Endothelial cell of umbilical vein (primary cell): ENCODE measurements around the gene CRTAP. TPM values are rescaled to one million over a fixed set of nuclear protein-coding genes. Genes with fewer than 3 reads are reported as not detected.
A peak's percentile ranks its signal among the peaks of the same experiment; 100 is the strongest.

Source experiments
- BruUV-seq: library from RNA; stranded (reverse); fragments of 400-500 nt; replicated peaks from 2 replicates; lab custom pipeline; 2021; lab: Mats Ljungman, UMichigan
- CTCF ChIA-PET: fragments of 300-600, 350-600 bp; sonication (Branson Sonifier 250); formaldehyde crosslinking; loops from one replicate; lab custom pipeline; 2021; ENCODE audit warnings: antibody characterized with exemption, inconsistent platforms; lab: Charles Lee
- POLR2A ChIA-PET: fragments of 300-600, 350-600 bp; sonication (Branson Sonifier 250); formaldehyde crosslinking; loops from one replicate; lab custom pipeline; 2021; ENCODE audit warnings: antibody characterized with exemption, inconsistent platforms; lab: Charles Lee
- DNase-seq: peaks from one replicate; pipeline ENCODE4 v3.0.0-alpha.2; 2011; ENCODE audit warnings: low read depth, low spot score
- FAIRE-seq: peaks from 2 replicates; lab custom pipeline; 2011; peaks lifted over from hg19 to GRCh38; lab: Jason Lieb, UNC
- H2AFZ ChIP-seq: 2 replicates; pipeline ENCODE4 v1.6.0; 2012; ENCODE audit warnings: low read depth, low read length, control low read depth, inconsistent platforms
- H3K27ac ChIP-seq: 2 replicates; pipeline ENCODE4 v1.5.1; 2011; ENCODE audit warnings: low read depth, mild to moderate bottlenecking, control low read depth, low read length, moderate library complexity; ENCODE audit not compliant: insufficient read depth
- H3K27me3 ChIP-seq, 2 experiments: 2 replicates each; pipeline versions ENCODE4 v1.6.0 to v1.6.1; 2011; ENCODE audit warnings: low read length in 2 of 2, mixed read lengths in 1 of 2; ENCODE audit not compliant: control insufficient read depth in 2 of 2, insufficient read depth in 2 of 2
- H3K36me3 ChIP-seq, 2 experiments: 2 replicates in 1 of 2; 3 replicates in 1 of 2; pipeline ENCODE4 v1.5.1; 2011; ENCODE audit warnings: low read length in 2 of 2, mild to moderate bottlenecking in 1 of 2, moderate library complexity in 1 of 2; ENCODE audit not compliant: control insufficient read depth in 2 of 2, insufficient read depth in 2 of 2; ENCODE audit errors: extremely low read depth in 1 of 2
- H3K4me1 ChIP-seq: 3 replicates; pipeline ENCODE4 v1.5.1; 2011; ENCODE audit warnings: mild to moderate bottlenecking, low read length; ENCODE audit not compliant: control insufficient read depth, insufficient read depth; ENCODE audit errors: extremely low read depth
- H3K4me2 ChIP-seq: 2 replicates; pipeline ENCODE4 v1.6.1; 2011; ENCODE audit warnings: low read length, control low read depth, mixed read lengths; ENCODE audit not compliant: insufficient read depth
- H3K4me3 ChIP-seq, 3 experiments: fragments of 200-600 bp in 1 of 3; sonication (generic), shearing (Covaris generic) in 1 of 3; replicated peaks in 1 of 3; 2 replicates each; pipeline ENCODE4 v1.5.1; 2011 to 2016; ENCODE audit warnings: control low read depth in 3 of 3, low read length in 3 of 3, mild to moderate bottlenecking in 2 of 3, inconsistent platforms in 1 of 3, low read depth in 1 of 3, moderate library complexity in 1 of 3; ENCODE audit not compliant: insufficient read depth in 1 of 3
- H3K79me2 ChIP-seq: 2 replicates; pipeline ENCODE4 v1.6.0; 2012; ENCODE audit warnings: low read length, inconsistent platforms; ENCODE audit not compliant: control insufficient read depth, insufficient read depth
- H3K9ac ChIP-seq: replicated peaks from 2 replicates; pipeline ENCODE3; 2011; ENCODE audit warnings: low read length, control low read depth; ENCODE audit not compliant: insufficient read depth; ENCODE audit errors: extremely low read depth
- H3K9me1 ChIP-seq: replicated peaks from 3 replicates; pipeline ENCODE4 v1.6.0; 2011; ENCODE audit warnings: mild to moderate bottlenecking, low read length; ENCODE audit not compliant: control insufficient read depth, insufficient read depth; ENCODE audit errors: extremely low read depth
- H3K9me3 ChIP-seq: replicated peaks from 2 replicates; pipeline ENCODE4 v1.5.1; 2012; ENCODE audit warnings: low read length, inconsistent platforms; ENCODE audit not compliant: control insufficient read depth, insufficient read depth
- H4K20me1 ChIP-seq: replicated peaks from 2 replicates; pipeline ENCODE3; 2011; ENCODE audit warnings: mild to moderate bottlenecking, low read length; ENCODE audit not compliant: control insufficient read depth, insufficient read depth; ENCODE audit errors: extremely low read depth
- FOS ChIP-seq: IDR thresholded peaks from 2 replicates; pipeline ENCODE4 v1.6.1; 2011; ENCODE audit warnings: mild to moderate bottlenecking, low read length, moderate library complexity, borderline replicate concordance; ENCODE audit not compliant: insufficient read depth
- GATA2 ChIP-seq: IDR thresholded peaks from 2 replicates; pipeline ENCODE4 v1.7.0; 2011; ENCODE audit warnings: low read depth, mild to moderate bottlenecking, moderate library complexity, mixed read lengths, low read length; ENCODE audit not compliant: insufficient read length, insufficient read depth
- POLR2A ChIP-seq: IDR thresholded peaks from 2 replicates; pipeline ENCODE4 v1.6.1; 2012; ENCODE audit warnings: low read depth, mild to moderate bottlenecking, control low read depth, low read length
- POLR2AphosphoS5 ChIP-seq: IDR thresholded peaks from 2 replicates; pipeline ENCODE4 v1.6.1; 2012; ENCODE audit warnings: low read depth, mild to moderate bottlenecking, control low read depth, low read length, moderate library complexity; ENCODE audit not compliant: insufficient read depth
- dilution Hi-C: fragments of 300-500 bp; cut with MboI; formaldehyde crosslinking; loops from one replicate; pipeline ENCODE4 v1.15.0; 2019; ENCODE audit warnings: low sequenced_read_pairs; ENCODE audit not compliant: extremely low pct_ligation_motif_present
- intact Hi-C: fragments of 100-400 bp; cut with micrococcal nuclease; formaldehyde crosslinking; loops from one replicate; pipeline ENCODE4 v1.10.0; 2022
- polyA plus RNA-seq, 4 experiments: library from polyadenylated mRNA; depleted of rRNA in 3 of 4; stranded (reverse) in 3 of 4; unstranded in 1 of 4; fragments of >200 nt; gene quantifications; 2 replicates each; pipeline versions ENCODE4 v1.2.1 to v1.2.3, GENCODE V29; 2011 to 2012; ENCODE audit warnings: missing spikeins in 1 of 4
- total RNA-seq: library from RNA; stranded (reverse); gene quantifications from 2 replicates; pipeline ENCODE4 v1.2.3, GENCODE V29; 2021
- TF ChIP-seq, protein P1 (sequence below), 2 donors: IDR thresholded peaks; 1 replicate in 1 of 2; 2 replicates in 1 of 2; pipeline ENCODE4 v1.5.1; 2011; ENCODE audit warnings: low read length in 2 of 2, mild to moderate bottlenecking in 2 of 2, moderate library complexity in 2 of 2, control low read depth in 1 of 2, inconsistent platforms in 1 of 2, low read depth in 1 of 2; ENCODE audit not compliant: insufficient read depth in 1 of 2; ENCODE audit errors: extremely low read depth in 1 of 2
- TF ChIP-seq, protein P2 (sequence below): IDR thresholded peaks from 2 replicates; pipeline ENCODE4 v1.6.1; 2011; ENCODE audit not compliant: insufficient read depth, insufficient read length

The CRTAP gene
- total and polyA plus RNA-seq, 2 donors (not counting 3 experiments of a cell fraction or from before 2014, with no cell fraction given): 204 to 213 TPM

DNA sequence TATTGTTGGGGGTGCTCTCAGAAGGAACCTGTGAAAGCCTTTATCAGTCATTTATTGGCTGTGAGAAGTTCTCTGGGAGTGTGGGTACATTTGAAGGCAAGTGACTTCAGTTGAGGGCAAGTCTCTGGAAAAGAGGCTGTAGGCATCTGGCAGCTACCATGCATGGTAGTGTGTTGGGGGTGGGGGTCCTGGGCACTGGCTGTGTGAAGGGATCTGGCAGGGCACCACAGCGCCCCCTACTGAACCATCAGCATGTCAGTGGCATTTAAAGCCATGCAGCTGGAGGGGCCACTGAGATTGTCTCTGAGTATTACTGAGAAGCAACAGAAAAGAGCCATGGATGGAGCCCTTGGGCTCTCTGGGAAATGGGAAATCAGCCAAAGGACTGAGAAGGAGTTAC is 30.6 kb downstream of the CRTAP start:
- TF ChIP-seq GATA2: no peak
- TF ChIP-seq, protein P1, sequence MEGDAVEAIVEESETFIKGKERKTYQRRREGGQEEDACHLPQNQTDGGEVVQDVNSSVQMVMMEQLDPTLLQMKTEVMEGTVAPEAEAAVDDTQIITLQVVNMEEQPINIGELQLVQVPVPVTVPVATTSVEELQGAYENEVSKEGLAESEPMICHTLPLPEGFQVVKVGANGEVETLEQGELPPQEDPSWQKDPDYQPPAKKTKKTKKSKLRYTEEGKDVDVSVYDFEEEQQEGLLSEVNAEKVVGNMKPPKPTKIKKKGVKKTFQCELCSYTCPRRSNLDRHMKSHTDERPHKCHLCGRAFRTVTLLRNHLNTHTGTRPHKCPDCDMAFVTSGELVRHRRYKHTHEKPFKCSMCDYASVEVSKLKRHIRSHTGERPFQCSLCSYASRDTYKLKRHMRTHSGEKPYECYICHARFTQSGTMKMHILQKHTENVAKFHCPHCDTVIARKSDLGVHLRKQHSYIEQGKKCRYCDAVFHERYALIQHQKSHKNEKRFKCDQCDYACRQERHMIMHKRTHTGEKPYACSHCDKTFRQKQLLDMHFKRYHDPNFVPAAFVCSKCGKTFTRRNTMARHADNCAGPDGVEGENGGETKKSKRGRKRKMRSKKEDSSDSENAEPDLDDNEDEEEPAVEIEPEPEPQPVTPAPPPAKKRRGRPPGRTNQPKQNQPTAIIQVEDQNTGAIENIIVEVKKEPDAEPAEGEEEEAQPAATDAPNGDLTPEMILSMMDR (IDR thresholded peaks at IDR 0.05; ENCODE audit: extremely low read depth in 1 of 2, insufficient read depth in 1 of 2, low read depth in 1 of 2, low read length in 2 of 2): peak; percentile 26 to 40
- no peak for DNase-seq
- Histone ChIP-seq H3K79me2 (no peaks in the 10 kb centered on the region), H3K36me3 (peaks cover 5 to 10% of the 10 kb centered on the region in 2 experiments), H4K20me1 (no peaks in the 10 kb centered on the region), H3K4me2 (no peak overlapping the region), H3K4me3 (no peak overlapping the region), H3K9me1 (no peaks in the 10 kb centered on the region), H2AFZ (no peak overlapping the region), H3K27ac (no peak overlapping the region), H3K4me1 (peaks cover 3% of the 10 kb centered on the region), H3K9me3 (no peaks in the 10 kb centered on the region), H3K9ac (no peak overlapping the region), H3K27me3 (no peaks in the 10 kb centered on the region)
- dilution Hi-C loops: no loop called here
- ChIA-PET CTCF (interaction anchor here (0.8 to 3.8 kb wide), 4 partner anchors 9 to 228 kb away, joined by 3 to 18 read pairs (median 4); no protein-coding TSS in a partner anchor), POLR2A (no interaction called here)
- no TSS peak for BruUV-seq
- intact Hi-C loops: no loop called here
- no peak for FAIRE-seq

DNA sequence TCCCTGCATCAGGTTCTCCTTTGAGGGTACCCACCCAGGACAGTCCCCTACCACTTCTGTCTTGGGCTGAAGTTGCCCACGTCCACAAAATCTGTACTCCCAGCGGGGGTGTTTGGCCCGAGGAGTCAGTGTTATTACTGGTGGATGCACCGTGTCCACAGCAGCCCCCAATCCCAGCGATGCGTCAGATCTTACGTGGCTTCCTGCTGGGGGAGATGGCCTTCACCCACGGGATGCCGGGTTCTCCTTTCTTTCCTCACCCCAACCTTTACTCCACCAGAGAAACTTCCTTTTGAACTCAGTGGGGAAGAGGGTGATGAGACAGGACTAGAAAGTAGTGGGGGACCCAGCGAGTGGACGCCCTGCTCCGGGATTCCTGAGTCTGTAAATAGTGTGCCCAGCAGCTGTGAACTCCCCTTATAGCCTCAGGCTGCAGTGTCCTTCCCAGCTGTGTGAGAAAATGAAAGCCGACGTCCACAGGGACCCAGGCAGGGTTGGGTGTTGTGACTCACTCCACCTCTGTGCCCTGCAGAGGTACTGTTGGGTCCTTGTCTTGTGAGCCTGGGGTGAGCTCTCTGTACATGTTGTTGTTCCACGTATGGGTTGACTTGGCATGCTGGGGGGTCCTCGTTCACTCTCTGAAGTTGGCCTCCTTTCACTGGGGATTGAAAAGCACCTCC is 31.5 kb downstream of the CRTAP start:
- TF ChIP-seq POLR2AphosphoS5 (no peak), GATA2 (no peak), POLR2A (no peak), FOS (no peak)
- TF ChIP-seq, protein P1 (IDR thresholded peaks at IDR 0.05; ENCODE audit: extremely low read depth in 1 of 2, insufficient read depth in 1 of 2, low read depth in 1 of 2, low read length in 2 of 2): no peak
- TF ChIP-seq, protein P2, sequence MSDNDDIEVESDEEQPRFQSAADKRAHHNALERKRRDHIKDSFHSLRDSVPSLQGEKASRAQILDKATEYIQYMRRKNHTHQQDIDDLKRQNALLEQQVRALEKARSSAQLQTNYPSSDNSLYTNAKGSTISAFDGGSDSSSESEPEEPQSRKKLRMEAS: no peak
- no peak for FAIRE-seq
- dilution Hi-C loops: no loop called here
- no peaks in the 10 kb centered on the region for H3K79me2 ChIP-seq
- no peak overlapping the region for H3K9ac ChIP-seq
- DNase-seq: no peak
- H3K27ac ChIP-seq: no peak overlapping the region
- no TSS peak for BruUV-seq
- H3K9me3 ChIP-seq: no peaks in the 10 kb centered on the region
- H3K4me2 ChIP-seq: no peak overlapping the region
- peaks cover 5 to 10% of the 10 kb centered on the region in 2 experiments for H3K36me3 ChIP-seq
- POLR2A ChIA-PET: no interaction called here
- H4K20me1 ChIP-seq: no peaks in the 10 kb centered on the region
- no peaks in the 10 kb centered on the region for H3K27me3 ChIP-seq
- intact Hi-C loops: no loop called here
- H3K4me1 ChIP-seq: peaks cover 3% of the 10 kb centered on the region
- H3K4me3 ChIP-seq: no peak overlapping the region
- no peaks in the 10 kb centered on the region for H3K9me1 ChIP-seq
- no peak overlapping the region for H2AFZ ChIP-seq
- CTCF ChIA-PET: interaction anchor here (1.8 to 3.8 kb wide), 3 partner anchors 10 to 227 kb away, joined by 8 to 18 read pairs (median 17); no protein-coding TSS in a partner anchor
